ENCODE results near the gene MRGPRD. TPM values are rescaled to one million over a fixed set of nuclear protein-coding genes. Genes with fewer than 3 reads are reported as not detected.

The MRGPRD gene
- total and polyA plus RNA-seq, 2 of the 13 experiments (the other 11 are each of a cell fraction or from before 2014, with no cell fraction given), result not detected

DNA sequence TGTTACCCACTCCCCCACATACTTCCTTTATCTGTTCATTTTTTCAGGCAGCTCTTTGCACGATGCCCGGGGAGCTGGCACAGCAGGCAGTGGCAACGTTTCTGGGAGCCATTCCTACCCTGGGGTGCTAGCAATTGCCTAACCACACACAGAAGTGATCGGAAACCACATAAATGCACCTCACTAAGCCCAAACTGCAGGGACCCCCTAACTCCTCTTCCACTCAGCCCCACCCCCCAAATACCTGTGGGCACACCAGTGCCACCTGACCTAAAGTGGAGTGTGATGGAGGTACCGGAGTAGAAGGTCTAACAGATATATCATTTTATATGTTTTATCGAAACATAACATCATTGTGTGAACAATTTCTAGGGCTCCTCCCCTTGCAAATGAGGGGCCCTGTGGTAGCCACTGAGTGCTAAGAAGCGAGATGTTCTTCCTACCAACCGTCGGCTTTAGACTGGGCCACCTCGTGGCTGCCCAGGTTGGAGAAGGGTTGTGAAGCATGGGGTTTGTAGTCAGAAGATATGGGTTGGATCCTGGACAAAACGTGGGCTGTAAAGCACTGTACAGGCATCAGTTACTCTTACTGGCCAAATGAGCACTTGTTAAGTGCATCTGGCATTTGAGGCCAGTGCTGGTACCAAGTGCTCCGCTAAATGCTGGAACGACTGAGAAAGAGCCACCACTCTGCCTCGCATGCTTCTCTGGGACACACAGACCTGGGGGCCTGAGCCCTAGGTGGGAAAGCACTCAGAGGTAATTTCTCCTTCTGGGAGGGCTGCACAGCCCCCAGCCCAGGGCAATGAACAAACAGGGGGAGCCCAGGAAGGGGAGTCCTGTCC is 2.8 kb downstream of the MRGPRD start (continued):
- TF ChIP-seq, protein P1, sequence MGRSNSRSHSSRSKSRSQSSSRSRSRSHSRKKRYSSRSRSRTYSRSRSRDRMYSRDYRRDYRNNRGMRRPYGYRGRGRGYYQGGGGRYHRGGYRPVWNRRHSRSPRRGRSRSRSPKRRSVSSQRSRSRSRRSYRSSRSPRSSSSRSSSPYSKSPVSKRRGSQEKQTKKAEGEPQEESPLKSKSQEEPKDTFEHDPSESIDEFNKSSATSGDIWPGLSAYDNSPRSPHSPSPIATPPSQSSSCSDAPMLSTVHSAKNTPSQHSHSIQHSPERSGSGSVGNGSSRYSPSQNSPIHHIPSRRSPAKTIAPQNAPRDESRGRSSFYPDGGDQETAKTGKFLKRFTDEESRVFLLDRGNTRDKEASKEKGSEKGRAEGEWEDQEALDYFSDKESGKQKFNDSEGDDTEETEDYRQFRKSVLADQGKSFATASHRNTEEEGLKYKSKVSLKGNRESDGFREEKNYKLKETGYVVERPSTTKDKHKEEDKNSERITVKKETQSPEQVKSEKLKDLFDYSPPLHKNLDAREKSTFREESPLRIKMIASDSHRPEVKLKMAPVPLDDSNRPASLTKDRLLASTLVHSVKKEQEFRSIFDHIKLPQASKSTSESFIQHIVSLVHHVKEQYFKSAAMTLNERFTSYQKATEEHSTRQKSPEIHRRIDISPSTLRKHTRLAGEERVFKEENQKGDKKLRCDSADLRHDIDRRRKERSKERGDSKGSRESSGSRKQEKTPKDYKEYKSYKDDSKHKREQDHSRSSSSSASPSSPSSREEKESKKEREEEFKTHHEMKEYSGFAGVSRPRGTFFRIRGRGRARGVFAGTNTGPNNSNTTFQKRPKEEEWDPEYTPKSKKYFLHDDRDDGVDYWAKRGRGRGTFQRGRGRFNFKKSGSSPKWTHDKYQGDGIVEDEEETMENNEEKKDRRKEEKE (IDR thresholded peaks at IDR 0.05), result no peak
- TF ChIP-seq, protein P2, sequence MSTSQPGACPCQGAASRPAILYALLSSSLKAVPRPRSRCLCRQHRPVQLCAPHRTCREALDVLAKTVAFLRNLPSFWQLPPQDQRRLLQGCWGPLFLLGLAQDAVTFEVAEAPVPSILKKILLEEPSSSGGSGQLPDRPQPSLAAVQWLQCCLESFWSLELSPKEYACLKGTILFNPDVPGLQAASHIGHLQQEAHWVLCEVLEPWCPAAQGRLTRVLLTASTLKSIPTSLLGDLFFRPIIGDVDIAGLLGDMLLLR (CRISPR knock-in tag; IDR thresholded peaks at IDR 0.05), result no peak
- TF ChIP-seq, protein P3, sequence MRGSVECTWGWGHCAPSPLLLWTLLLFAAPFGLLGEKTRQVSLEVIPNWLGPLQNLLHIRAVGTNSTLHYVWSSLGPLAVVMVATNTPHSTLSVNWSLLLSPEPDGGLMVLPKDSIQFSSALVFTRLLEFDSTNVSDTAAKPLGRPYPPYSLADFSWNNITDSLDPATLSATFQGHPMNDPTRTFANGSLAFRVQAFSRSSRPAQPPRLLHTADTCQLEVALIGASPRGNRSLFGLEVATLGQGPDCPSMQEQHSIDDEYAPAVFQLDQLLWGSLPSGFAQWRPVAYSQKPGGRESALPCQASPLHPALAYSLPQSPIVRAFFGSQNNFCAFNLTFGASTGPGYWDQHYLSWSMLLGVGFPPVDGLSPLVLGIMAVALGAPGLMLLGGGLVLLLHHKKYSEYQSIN (CRISPR knock-in tag; IDR thresholded peaks at IDR 0.05; ENCODE audit: borderline replicate concordance), result no peak

DNA sequence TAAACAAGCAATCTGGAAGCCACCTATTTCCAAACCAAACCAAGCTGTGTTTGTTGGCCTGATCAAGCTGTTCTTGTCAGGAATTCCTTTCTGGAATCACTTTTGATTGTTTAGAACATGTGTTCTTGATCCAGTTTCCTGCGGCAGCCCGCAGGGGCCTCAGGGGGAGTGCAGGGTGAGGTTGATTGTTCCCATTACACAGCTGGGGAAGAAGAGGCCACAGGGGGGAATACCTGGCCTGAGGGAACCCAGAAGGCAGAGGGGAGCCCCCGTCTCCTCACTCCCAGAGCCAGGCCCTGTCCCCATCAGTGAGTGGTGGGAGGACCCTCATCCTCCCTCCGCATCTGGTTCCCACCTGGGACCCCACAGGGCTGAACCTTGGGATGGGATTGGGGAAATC is 4.2 kb downstream of the MRGPRD start:
- peaks cover 6 to 26% of the 10 kb centered on the region in 2 experiments; a peak in 3 of 5 replicates for H3K27me3 ChIP-seq (ENCODE audit: control insufficient read depth in 1 of 2, insufficient read depth in 2 of 2, low read length in 2 of 2)
- H3K36me3 ChIP-seq (replicated peaks in 1 of 2; ENCODE audit: control insufficient read depth in 1 of 2, insufficient read depth in 2 of 2, low read length in 2 of 2), result no peaks in the 10 kb centered on the region
- BruUV-seq (replicated peaks), result no TSS peak
- H3K9ac ChIP-seq (ENCODE audit: insufficient read depth, low read depth, low read length), result no peak overlapping the region
- H4K20me1 ChIP-seq (ENCODE audit: insufficient read depth, low read length), result no peaks in the 10 kb centered on the region
- H3K4me3 ChIP-seq (replicated peaks in 1 of 3; ENCODE audit: insufficient read depth in 1 of 3, low read depth in 2 of 3, low read length in 3 of 3), result no peak overlapping the region
- FAIRE-seq (no peak), ATAC-seq (no peak), DNase-seq (ENCODE audit: low spot score) (no peak)
- no peak overlapping the region for H3K4me2 ChIP-seq (ENCODE audit: low read depth, low read length)
- no peaks in the 10 kb centered on the region for H3K4me1 ChIP-seq (ENCODE audit: insufficient read depth, low read length)
- intact Hi-C loops (cut with micrococcal nuclease; ENCODE audit: unreplicated experiment) (no loop called here), in situ Hi-C loops (cut with HindIII; ENCODE audit: extremely low pct_ligation_motif_present, low pct_unique_long_range_greater_than_20kb) (no loop called here)
- WGBS (ENCODE audit: low lambda C conversion rate), result 71% methylated on average over 4 of the region's 4 CpGs
- POLR2A ChIA-PET, result interaction anchor here (0.6 kb wide), 1 partner anchor 560 kb away, joined by 5 read pairs; no protein-coding TSS in a partner anchor
- no peak overlapping the region for H3K27ac ChIP-seq (ENCODE audit: extremely low read length, insufficient read depth, low read length)
- H2AFZ ChIP-seq (ENCODE audit: low read length), result no peak overlapping the region
- CTCF ChIA-PET (ENCODE audit: low intra/inter-chr PET ratio, low total read pairs), result no interaction called here
- H3K79me2 ChIP-seq (ENCODE audit: insufficient read depth, low read length), result no peaks in the 10 kb centered on the region
- H3K9me3 ChIP-seq (ENCODE audit: low read length), result no peaks in the 10 kb centered on the region
- no peak for TF ChIP-seq PHF20 (CRISPR knock-in tag; IDR thresholded peaks at IDR 0.05)
- TF ChIP-seq, protein P4, sequence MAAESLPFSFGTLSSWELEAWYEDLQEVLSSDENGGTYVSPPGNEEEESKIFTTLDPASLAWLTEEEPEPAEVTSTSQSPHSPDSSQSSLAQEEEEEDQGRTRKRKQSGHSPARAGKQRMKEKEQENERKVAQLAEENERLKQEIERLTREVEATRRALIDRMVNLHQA (CRISPR knock-in tag; IDR thresholded peaks at IDR 0.05), result no peak
- TF ChIP-seq, protein P5, sequence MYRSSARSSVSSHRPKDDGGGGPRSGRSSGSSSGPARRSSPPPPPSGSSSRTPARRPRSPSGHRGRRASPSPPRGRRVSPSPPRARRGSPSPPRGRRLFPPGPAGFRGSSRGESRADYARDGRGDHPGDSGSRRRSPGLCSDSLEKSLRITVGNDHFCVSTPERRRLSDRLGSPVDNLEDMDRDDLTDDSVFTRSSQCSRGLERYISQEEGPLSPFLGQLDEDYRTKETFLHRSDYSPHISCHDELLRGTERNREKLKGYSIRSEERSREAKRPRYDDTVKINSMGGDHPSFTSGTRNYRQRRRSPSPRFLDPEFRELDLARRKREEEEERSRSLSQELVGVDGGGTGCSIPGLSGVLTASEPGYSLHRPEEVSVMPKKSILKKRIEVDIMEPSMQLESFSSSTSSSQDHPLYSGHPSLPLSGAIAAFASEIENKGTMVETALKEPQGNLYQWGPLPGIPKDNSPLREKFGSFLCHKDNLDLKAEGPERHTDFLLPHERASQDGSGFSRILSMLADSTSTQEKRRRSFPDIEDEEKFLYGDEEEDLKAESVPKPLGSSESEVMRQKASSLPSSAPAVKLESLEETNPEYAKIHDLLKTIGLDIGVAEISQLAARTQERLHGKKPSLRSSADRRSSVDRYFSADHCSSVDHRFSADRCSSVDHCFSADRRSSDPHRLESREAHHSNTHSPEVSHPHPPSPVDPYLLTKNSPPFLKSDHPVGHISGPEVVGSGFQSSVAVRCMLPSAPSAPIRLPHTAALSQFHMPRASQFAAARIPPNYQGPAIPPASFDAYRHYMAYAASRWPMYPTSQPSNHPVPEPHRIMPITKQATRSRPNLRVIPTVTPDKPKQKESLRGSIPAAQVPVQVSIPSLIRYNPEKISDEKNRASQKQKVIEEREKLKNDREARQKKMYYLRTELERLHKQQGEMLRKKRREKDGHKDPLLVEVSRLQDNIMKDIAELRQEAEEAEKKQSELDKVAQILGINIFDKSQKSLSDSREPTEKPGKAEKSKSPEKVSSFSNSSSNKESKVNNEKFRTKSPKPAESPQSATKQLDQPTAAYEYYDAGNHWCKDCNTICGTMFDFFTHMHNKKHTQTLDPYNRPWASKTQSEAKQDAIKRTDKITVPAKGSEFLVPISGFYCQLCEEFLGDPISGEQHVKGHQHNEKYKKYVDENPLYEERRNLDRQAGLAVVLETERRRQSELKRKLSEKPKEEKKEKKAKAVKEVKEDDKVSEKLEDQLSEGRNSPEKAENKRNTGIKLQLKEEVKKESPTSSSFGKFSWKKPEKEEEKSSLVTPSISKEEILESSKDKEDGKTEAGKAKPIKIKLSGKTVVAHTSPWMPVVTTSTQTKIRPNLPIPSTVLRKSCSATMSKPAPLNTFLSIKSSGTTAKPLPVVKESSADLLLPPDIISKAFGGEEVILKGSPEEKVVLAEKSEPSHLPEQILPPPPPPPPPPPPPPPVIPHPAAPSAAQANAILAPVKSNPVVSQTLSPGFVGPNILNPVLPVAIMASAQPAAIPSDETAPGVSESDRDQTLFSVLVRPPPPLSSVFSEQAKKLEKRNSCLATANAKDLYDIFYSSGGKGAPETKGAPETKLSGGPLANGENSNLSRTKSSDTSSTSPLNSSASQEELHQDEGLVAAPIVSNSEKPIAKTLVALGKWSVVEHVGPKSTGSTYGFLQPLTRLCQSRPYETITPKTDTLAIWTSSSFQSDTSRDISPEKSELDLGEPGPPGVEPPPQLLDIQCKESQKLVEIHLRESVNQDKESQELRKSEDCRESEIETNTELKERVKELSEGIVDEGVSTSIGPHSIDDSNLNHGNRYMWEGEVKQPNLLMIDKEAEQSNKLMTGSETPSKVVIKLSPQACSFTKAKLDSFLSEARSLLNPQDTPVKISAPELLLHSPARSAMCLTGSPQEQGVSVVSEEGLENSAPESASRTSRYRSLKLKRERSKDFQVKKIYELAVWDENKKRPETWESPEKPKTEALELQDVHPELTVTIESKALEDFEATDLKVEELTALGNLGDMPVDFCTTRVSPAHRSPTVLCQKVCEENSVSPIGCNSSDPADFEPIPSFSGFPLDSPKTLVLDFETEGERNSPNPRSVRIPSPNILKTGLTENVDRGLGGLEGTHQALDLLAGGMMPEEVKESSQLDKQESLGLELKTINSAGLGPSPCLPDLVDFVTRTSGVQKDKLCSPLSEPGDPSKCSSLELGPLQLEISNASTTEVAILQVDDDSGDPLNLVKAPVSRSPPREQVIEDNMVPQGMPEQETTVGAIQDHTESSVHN (CRISPR knock-in tag; IDR thresholded peaks at IDR 0.05), result no peak
- no peak for TF ChIP-seq TEAD3 (CRISPR knock-in tag; optimal IDR thresholded peaks at IDR 0.05; ENCODE audit: borderline replicate concordance)
- no peak for TF ChIP-seq ZMYM2 (CRISPR knock-in tag; IDR thresholded peaks at IDR 0.05)

Data from HepG2 (cell line).